IPS-20b (cell line): ENCODE measurements around the gene ADM5.

Experiments used
- H3K27ac ChIP-seq: one replicate; pipeline ENCODE4 v1.5.1; 2013; ENCODE audit warnings: low read length
- H3K27me3 ChIP-seq: 2 replicates; pipeline ENCODE4 v1.6.1; 2013; ENCODE audit warnings: mild to moderate bottlenecking, low read length, inconsistent platforms; ENCODE audit not compliant: insufficient read depth
- H3K36me3 ChIP-seq: 2 replicates; pipeline ENCODE4 v1.6.1; 2013; ENCODE audit warnings: low read depth, mild to moderate bottlenecking, inconsistent platforms, low read length, moderate library complexity; ENCODE audit not compliant: insufficient read depth
- H3K4me1 ChIP-seq: 2 replicates; pipeline ENCODE4 v1.6.1; 2013; ENCODE audit warnings: mild to moderate bottlenecking, control low read depth, inconsistent platforms, low read length, moderate library complexity; ENCODE audit not compliant: insufficient read depth
- H3K4me3 ChIP-seq: 2 replicates; pipeline ENCODE4 v1.5.1; 2013; ENCODE audit warnings: mild to moderate bottlenecking, low read length, inconsistent platforms
- H3K9ac ChIP-seq: 2 replicates; pipeline ENCODE4 v1.6.1; 2013; ENCODE audit warnings: low read depth, mild to moderate bottlenecking, inconsistent platforms, low read length, moderate library complexity
- H3K9me3 ChIP-seq: 2 replicates; pipeline ENCODE4 v1.6.1; 2013; ENCODE audit warnings: mild to moderate bottlenecking, low read depth, low read length, inconsistent platforms; ENCODE audit not compliant: insufficient read depth

ADM5 gene

DNA sequence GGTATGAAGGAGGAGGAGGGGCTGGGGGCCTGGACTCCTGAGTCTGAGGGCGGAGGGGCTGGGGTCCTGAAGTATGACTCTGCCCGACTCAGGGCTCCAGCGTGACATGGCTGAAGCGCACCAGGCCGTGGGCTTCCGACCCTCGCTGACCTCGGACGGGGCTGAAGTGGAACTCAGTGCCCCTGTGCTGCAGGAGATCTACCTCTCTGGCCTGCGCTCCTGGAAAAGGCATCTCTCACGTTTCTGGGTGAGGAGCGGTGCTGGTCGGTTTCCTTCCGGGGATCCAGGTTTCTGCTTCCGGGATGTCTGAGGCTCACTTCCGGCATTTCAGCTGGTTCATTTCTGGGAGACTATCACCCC is 2.7 kb downstream of the ADM5 start:
- Histone ChIP-seq H3K27ac (no peak overlapping the region), H3K9ac (peak overlapping the region; percentile 90; the same call in 1 of the 2 replicates), H3K27me3 (no peaks in the 10 kb centered on the region), H3K4me1 (peaks cover 4% of the 10 kb centered on the region; the same call in 1 of the 2 replicates), H3K9me3 (no peaks in the 10 kb centered on the region), H3K4me3 (peak overlapping the region; percentile 85; the same call in 1 of the 2 replicates), H3K36me3 (peaks cover 25% of the 10 kb centered on the region; the same call in 1 of the 2 replicates)

DNA sequence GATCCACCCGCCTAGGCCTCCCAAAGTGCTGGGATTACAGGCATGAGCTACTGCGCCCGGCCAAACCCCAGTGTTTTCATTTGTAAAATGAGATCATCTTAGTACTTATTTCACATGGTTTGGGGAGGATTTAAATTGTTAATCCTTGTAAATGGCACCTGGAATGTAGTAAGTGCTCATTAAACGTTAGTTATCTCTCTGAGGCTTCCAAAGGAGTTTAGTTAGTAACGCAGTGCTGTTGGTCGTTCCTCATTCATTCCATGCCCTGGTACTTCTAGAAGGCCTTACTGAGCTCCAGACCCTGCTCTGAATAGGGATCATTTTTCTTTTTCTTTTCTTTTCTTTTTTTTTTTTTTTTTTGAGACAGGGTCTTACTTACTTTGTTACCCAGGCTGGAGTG is 6.7 kb downstream of the ADM5 start:
- no peaks in the 10 kb centered on the region for H3K9me3 ChIP-seq
- peaks cover 16% of the 10 kb centered on the region; the same call in 1 of the 2 replicates for H3K36me3 ChIP-seq
- no peak overlapping the region for H3K4me3 ChIP-seq
- no peak overlapping the region for H3K9ac ChIP-seq
- no peak overlapping the region for H3K27ac ChIP-seq
- peaks cover 4% of the 10 kb centered on the region; the same call in 1 of the 2 replicates for H3K4me1 ChIP-seq
- no peaks in the 10 kb centered on the region for H3K27me3 ChIP-seq

DNA sequence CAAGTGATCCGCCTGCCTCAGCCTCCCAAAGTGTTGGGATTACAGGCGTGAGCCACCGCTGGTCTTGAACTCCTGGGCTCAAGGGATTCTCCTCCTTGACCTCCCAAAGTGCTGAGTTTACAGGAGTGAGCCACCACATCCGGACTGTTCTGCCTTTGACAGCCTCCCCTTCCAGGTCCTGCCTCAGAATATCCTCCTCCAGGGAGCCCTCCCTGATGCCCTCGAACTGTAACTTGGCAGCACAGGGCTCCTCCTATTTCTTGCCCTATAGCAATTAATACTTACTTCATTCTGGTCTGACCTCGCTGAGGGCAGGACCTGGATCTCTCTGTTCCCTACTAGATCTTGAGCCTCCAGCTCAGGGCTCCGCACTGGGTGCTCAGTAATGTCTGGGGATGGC is 7.5 kb downstream of the ADM5 start:
- peaks cover 4% of the 10 kb centered on the region; the same call in 1 of the 2 replicates for H3K4me1 ChIP-seq
- H3K9ac ChIP-seq: no peak overlapping the region
- peaks cover 16% of the 10 kb centered on the region; the same call in 1 of the 2 replicates for H3K36me3 ChIP-seq
- H3K27me3 ChIP-seq: no peaks in the 10 kb centered on the region
- H3K27ac ChIP-seq: no peak overlapping the region
- no peaks in the 10 kb centered on the region for H3K9me3 ChIP-seq
- no peak overlapping the region for H3K4me3 ChIP-seq

DNA sequence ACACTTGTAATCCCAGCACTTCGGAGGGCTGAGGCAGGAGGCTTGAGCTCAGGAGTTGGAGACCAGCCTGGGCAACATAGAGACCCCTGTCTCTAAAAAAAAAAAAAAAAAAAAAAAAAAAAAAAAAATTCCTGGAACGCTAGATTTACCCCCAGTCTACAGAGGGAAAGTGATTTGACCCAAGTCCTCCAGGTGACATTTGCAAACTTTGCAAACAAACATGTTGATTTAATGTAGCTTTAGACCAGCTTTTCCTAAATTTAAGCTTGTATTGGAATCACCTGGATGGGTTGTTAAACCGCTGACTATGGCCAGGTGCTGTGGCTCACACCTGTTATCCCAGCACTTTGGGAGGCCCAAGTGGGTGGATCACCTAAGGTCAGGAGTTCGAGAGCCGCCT is 10.0 kb downstream of the ADM5 start:
- Histone ChIP-seq H3K4me3 (no peak overlapping the region), H3K27me3 (no peaks in the 10 kb centered on the region), H3K4me1 (no peaks in the 10 kb centered on the region), H3K27ac (no peak overlapping the region), H3K9ac (no peak overlapping the region), H3K9me3 (no peaks in the 10 kb centered on the region), H3K36me3 (peaks cover 16% of the 10 kb centered on the region; the same call in 1 of the 2 replicates)

GRCh38 chr19:49700563-49700962 is 11.2 kb downstream of the ADM5 start:
- Histone ChIP-seq H3K4me3 (no peak overlapping the region), H3K27ac (no peak overlapping the region), H3K27me3 (no peaks in the 10 kb centered on the region), H3K9me3 (no peaks in the 10 kb centered on the region), H3K4me1 (no peaks in the 10 kb centered on the region), H3K36me3 (peaks cover 23% of the 10 kb centered on the region; the same call in 1 of the 2 replicates), H3K9ac (no peak overlapping the region)

GRCh38 chr19:49701271-49701786 is 11.9 kb downstream of the ADM5 start:
- H3K4me1 ChIP-seq: no peaks in the 10 kb centered on the region
- no peak overlapping the region for H3K27ac ChIP-seq
- H3K36me3 ChIP-seq: peaks cover 28% of the 10 kb centered on the region; the same call in 1 of the 2 replicates
- no peaks in the 10 kb centered on the region for H3K9me3 ChIP-seq
- no peaks in the 10 kb centered on the region for H3K27me3 ChIP-seq
- H3K9ac ChIP-seq: no peak overlapping the region
- H3K4me3 ChIP-seq: no peak overlapping the region; the same call in 1 of the 2 replicates

- Histone ChIP-seq H3K4me3 (no peak overlapping the region), H3K4me1 (no peaks in the 10 kb centered on the region), H3K9ac (no peak overlapping the region), H3K27me3 (no peaks in the 10 kb centered on the region), H3K27ac (no peak overlapping the region), H3K36me3 (peaks cover 37% of the 10 kb centered on the region; the same call in 1 of the 2 replicates), H3K9me3 (no peaks in the 10 kb centered on the region)
These were observed 15.7 kb downstream of the ADM5 start for GRCh38 chr19:49704888-49705642.

GRCh38 chr19:49705919-49706318 is 16.5 kb downstream of the ADM5 start:
- Histone ChIP-seq H3K27ac (no peak overlapping the region), H3K4me1 (no peaks in the 10 kb centered on the region), H3K4me3 (no peak overlapping the region), H3K9me3 (no peaks in the 10 kb centered on the region), H3K36me3 (peaks cover 44% of the 10 kb centered on the region), H3K9ac (no peak overlapping the region), H3K27me3 (no peaks in the 10 kb centered on the region)

DNA sequence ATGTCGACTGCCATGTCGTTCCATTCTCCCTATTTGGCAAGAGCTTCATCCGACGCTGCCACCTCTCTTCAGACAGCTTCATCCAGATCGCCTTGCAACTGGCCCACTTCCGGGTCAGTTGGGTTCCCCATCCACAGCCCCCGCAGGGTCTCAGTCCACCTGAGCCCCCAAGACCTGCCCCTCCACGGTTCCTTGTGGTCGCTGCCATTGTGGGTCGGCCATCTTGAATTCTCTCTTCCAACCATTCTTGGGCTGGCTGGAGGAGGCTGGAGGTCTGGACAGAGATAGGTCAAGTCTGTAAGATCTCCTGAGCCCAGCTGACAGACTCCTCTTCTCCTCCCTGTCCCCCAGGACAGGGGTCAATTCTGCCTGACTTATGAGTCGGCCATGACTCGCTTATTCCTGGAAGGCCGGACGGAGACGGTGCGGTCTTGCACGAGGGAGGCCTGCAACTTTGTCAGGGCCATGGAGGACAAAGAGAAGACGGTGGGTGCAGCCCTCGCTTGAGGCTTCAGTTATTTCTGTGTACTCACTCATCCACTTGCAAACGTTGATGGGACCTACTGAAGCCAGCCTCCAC is 21.1 kb downstream of the ADM5 start:
- no peak overlapping the region for H3K27ac ChIP-seq

DNA sequence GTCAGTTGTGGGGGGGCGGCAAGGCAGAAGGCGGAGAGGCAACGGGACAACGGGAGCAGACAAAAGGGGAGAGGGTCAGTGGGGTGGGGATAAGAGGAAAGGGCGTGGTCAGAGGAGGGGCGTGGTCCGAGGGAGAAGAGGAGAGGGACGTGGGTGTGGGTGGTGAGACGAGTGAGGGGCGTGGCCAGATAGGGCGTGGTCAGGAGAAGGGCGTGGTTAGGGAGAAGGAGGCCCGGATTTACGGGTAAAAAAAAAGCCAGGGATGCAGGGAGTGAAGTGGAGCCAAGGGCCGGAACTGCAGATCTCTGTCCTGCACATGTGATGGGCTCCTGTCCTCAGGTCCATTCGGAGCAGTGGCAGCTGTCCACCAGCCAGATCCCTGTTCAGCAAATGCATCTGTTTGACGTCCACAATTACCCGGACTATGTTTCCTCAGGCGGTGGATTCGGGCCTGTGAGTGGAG is 23.0 kb downstream of the ADM5 start:
- H3K9ac ChIP-seq: no peak overlapping the region
- H3K27me3 ChIP-seq: no peaks in the 10 kb centered on the region
- no peak overlapping the region for H3K4me3 ChIP-seq
- no peaks in the 10 kb centered on the region for H3K9me3 ChIP-seq
- no peak overlapping the region for H3K27ac ChIP-seq
- peaks cover 33% of the 10 kb centered on the region for H3K36me3 ChIP-seq
- H3K4me1 ChIP-seq: no peaks in the 10 kb centered on the region

More for the DNA sequence above, 21.1 kb downstream of the ADM5 start:
- no peak overlapping the region for H3K4me3 ChIP-seq
- no peaks in the 10 kb centered on the region for H3K27me3 ChIP-seq
- no peak overlapping the region for H3K9ac ChIP-seq
- H3K36me3 ChIP-seq: peaks cover 44% of the 10 kb centered on the region
- H3K4me1 ChIP-seq: no peaks in the 10 kb centered on the region
- no peaks in the 10 kb centered on the region for H3K9me3 ChIP-seq

DNA sequence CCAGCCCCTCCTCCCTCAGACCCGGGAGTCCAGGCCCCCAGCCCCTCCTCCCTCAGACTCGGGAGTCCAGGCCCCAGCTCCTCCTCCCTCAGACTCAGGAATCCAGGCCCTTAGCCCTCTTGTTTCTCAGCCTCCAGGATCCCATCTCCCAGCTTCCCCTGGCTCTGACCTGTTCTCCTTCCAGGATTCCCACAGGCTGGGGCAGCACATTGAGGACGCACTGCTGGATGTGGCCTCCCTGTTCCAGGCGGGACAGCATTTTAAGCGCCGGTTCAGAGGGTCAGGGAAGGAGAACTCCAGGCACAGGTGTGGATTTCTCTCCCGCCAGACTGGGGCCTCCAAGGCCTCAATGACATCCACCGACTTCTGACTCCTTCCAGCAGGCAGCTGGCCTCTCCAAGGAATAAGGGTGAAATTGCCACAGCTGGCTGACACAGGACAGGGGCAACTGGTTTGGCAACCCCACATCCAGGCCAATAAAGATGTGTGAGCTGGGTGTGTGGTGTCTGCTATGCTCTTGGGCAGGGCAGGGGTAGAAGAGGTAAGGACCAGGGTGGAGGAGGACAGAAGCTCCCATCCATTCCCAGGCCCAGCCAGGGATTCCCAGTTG is 23.9 kb downstream of the ADM5 start:
- no peaks in the 10 kb centered on the region for H3K9me3 ChIP-seq

More for the DNA sequence above, 23.9 kb downstream of the ADM5 start:
- Histone ChIP-seq H3K9ac (no peak overlapping the region), H3K4me3 (no peak overlapping the region), H3K27ac (no peak overlapping the region), H3K4me1 (no peaks in the 10 kb centered on the region), H3K27me3 (no peaks in the 10 kb centered on the region), H3K36me3 (peaks cover 32% of the 10 kb centered on the region)
